Measurements from ENCODE around the gene PARD3B.

GRCh38 chr2:204615456-204615855, 70.2 kb downstream of the PARD3B start:
- TF ChIP-seq CTCF (IDR thresholded peaks at IDR 0.05) (no peak), REST (IDR thresholded peaks at IDR 0.05; ENCODE audit: insufficient read depth in 1 of 2, low read depth in 2 of 2, low read length in 1 of 2) (no peak), POLR2AphosphoS5 (IDR thresholded peaks at IDR 0.05; ENCODE audit: low read depth, low read length) (no peak)

Measured in Panc1 (cell line).